NCI-H2107 (cell line): Measurements from ENCODE around the gene JMJD1C.
"Not testable (repeated sequence)": the region's sequence is repeated elsewhere in the genome, so short reads cannot be mapped to it uniquely, and the experiment has no call there.

Experiments used
- DNase-seq: peaks from one replicate; lab custom pipeline; 2025; lab: John Stamatoyannopoulos, UW

JMJD1C gene

DNA sequence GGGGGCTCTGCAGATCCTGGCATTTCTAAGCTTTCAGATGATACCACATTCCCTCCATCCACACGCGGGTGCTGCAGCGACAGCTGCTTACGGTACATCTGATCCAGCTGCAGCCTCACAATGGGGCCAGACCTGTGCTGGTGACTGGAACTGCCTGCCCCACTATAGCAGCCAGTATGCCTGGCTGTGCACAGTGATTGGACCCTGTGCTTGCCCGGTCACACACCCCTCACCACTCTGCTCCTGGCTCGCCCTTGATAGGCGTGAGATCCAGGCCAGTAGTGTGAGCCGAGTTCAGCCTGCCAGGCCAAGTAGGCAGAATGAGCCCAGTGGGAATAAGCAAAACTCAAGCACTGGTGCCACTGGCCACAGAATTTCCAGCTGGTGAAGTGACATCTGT is 167.8 kb downstream of the JMJD1C start:
- DNase-seq: no peak

DNA sequence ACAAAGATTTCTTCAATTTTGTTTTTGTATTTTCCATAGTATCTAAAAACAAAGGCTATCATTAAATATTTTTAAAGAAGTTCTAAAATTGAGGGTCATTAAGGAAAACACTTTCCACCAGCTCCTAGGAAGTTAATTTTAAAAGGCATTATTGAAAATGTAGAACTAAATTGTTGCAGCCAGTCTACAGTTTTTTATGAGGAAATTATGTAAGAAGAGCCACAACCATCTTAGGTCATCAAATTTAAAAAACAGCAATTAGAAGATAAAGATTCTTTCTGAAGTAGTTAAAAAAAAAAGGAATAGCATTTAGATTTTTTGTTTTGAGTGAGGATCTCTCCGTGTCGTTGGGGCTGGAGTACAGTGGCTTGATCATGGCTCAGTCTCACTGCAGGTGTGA is 171.0 kb downstream of the JMJD1C start:
- no peak for DNase-seq

DNA sequence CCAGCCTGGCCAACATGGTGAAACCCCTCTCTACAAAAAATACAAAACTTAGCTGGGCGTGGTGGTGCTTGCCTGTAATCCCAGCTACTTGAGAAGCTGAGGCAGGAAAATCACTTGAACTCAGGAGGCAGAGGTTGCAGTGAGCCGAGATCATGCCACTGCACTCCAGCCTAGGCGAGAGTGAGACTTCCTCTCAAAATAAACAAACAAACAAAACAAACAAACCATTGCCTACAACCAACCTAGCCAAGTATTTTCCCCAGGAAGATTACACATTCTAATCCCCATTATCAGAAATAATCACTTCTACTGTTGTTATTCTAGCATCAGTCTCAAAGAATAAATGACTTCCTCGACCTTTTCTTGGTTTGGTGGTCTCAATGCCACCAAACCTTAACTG is 172.9 kb downstream of the JMJD1C start:
- DNase-seq: not testable (repeated sequence)

GRCh38 chr10:63288170-63288569 is 177.6 kb downstream of the JMJD1C start:
- no peak for DNase-seq

- DNase-seq: no peak
These were observed 179.0 kb downstream of the JMJD1C start for GRCh38 chr10:63286754-63287264.

DNA sequence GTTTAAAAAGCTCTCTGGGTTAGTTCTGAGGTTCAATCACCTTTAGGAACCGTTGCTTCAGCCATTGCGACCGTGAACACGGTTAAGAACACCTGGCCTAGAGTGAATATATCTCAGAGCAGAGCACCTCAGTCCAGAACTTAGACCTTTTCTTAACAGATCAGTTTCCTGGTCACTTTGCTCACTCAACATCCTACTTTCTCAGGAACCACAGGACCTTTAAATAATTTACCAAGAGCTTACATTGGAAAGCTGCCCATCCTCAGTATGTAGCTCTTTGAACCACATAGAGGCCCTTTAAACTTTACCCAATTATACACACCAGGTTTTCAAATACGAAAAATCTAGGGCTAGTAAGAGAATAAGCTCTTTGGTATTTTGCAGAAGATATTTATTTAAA is 179.4 kb downstream of the JMJD1C start:
- no peak for DNase-seq

- DNase-seq: not testable (repeated sequence)
These were observed 181.9 kb downstream of the JMJD1C start for GRCh38 chr10:63283901-63284300.

DNA sequence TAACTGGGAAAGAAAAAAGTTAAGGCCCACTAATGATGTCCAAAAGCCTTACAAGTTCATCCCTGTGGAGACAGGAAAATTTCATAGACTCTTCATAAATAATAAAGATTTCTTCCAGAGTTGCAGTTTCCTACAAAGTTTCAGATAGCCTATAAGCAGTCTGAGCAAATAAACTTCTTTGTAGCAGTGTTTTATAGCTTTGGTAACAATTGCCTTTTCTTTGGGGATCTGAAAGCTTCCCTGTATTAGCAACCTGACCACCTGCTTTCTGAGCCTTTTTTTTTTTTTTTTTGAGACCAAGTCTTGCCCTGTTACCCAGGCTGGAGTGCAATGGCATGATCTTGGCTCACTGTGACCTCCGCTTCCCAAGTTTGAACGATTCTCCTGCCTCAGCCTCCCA is 182.7 kb downstream of the JMJD1C start:
- DNase-seq: no peak

DNA sequence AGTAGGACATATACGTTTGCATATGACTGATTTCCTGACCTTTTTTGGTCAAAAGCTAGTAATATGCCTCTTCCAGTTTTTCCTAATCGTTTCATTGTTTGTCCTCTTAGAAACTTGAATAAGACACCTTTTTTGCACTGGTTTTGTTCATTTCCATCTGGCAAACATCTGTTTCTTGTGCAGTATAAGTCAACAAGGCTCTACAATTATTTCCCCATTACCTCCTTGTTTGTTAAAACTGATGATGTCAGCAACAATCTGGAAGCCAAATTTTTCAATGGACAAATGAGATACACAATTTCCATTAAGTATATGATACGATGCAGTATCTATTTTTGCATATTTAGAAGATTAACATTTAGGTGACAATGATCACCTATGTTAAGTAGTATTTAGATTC is 183.8 kb downstream of the JMJD1C start:
- no peak for DNase-seq

GRCh38 chr10:63280386-63280785 is 185.4 kb downstream of the JMJD1C start:
- DNase-seq: no peak

GRCh38 chr10:63275094-63275493 is 190.7 kb downstream of the JMJD1C start:
- no peak for DNase-seq

DNA sequence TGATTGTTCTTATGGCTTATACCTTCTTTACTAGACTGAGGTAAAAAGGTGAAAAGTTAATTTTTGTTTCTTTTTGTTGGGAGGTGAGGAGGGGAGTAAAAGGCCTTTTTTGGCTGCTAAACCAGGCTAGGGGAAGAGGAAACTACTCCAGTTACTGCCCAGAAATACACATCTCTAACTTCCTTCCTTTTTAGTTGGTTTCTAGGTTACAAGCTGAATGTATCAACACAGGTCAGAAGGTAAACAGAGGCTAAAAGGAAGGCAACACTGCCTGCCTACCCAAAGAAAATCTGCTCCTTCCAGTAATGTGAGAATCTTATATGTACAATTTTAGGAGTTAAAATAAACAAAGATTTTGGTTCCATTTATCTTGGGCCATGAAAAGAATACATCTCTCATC is 192.2 kb downstream of the JMJD1C start:
- DNase-seq: no peak

DNA sequence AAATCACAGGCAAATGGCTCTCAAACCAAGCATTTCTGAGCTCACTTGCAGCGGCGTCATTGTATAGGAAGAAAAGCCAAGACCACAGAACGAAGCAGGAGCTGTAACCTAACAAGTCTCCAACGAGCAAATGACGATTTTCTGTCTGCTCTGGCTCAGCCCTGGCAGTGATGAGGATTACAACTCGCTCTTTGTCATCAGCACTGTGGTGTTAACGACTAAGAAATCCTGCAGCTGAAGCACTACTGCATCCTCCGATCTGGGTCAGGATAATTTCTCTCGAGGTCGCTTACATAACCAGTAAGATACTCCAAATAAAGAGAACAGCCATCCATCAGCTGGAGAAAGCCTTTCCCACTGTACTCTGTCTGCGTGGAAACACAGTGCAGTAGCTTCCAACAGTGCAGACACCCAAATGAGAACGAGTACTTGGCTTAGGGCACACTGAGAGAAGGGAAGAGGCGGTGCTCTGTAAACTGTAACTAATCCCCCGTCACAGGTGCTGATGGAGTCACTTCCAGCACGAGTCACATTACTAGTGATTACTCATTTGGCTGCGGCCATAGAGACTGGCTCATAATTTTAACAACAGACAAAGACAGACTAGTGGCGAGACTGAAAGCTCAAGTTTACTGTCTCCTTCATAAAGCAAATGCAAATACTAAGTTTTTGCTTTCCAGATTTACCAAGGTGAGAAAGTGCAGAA is 196.8 kb downstream of the JMJD1C start:
- peak; percentile 79 for DNase-seq

GRCh38 chr10:63268149-63268797 is 197.5 kb downstream of the JMJD1C start:
- DNase-seq: no peak

DNA sequence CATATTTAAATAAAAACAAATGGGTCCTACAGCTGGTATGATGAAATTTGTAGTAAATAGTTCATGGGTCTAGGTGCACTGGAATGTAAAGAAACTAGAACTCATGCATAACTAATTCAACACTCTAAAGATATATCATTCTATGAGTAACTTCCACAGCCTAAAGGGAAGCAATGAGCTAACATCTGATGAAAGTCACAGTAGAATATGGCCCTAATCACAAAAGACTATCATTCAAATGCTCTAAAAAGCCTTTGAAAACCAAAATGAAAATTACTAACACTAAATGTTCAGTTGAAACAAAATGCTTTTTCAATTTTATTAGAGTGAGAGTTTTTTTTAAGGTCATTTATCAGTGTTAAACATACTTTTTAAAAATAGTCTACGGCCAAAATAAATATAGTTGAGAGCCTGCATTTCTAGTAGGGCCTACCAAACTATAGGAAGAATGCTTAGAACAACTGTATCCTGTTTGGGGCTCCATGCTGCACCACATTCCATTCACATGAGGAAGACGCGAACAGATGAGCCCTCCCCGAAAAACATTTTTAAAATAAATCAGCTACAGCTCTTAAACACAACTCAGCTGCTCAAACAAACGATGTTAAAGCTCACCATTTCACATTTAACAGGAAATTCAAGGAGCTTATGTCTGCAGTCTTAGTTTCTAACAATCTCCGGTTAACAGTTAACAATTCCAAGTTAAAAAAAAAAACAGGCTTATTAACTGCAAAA is 198.2 kb downstream of the JMJD1C start:
- DNase-seq: no peak

DNA sequence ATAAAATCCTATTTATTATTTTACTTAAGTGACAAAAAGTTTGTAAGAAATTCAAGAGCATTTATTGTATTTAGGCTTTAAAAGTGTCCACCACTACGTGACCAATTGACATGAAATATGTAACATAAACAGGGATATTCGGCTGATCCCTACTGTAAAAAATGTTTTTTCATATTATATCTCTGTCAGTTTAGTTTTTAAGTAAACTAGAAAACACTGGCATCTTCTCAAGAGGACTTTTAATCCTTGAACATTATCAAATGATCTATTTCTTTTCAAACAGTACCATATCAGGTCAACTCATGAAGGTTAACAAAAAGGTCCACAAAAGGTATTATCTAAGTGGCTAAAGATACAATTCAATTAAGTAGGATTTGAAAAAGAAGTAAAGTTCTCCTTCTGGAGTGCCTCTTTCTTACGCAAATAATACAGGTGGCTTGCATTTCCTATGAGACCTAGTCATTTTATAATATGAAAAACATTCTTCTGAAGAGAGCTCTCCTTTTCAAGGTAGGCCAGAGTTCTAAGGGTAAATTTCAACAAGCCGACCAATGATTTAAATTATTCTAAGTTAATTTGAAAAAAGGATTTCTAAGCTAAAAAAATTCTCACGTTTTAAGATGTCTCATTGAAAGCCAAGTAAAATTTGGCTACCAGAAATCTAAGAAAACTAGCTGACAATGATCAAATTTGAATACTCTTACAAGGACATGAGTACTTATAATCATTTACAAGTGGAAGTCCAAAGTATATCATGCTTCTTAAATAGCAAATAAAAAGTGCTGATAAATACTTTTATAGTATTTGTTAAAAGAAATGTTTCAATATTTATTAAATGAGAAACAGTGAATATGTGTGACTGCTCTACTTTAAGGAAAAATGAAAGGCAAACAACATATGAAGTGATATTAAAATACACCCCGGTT is 199.1 kb downstream of the JMJD1C start:
- DNase-seq: no peak

GRCh38 chr10:63265683-63266235 is 200.0 kb downstream of the JMJD1C start:
- no peak for DNase-seq

DNA sequence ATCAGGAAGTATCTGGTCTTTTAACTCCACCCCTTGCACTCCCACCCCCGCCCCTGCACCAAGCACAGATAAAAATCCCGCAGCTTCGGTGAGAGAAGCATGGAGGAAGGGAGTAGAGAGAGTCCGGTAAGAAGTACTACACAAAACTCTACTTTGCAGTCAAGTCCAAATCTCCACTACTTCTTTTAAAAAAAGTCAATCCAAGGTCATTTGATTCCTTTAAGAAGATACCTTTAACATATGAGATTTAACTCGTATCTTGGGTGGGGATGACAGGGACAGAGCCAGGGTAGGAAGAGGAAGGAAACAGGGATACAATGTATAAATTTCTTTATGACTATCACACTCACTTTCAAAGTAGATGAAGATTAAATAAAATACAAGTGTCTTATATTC is 200.6 kb downstream of the JMJD1C start:
- no peak for DNase-seq

DNA sequence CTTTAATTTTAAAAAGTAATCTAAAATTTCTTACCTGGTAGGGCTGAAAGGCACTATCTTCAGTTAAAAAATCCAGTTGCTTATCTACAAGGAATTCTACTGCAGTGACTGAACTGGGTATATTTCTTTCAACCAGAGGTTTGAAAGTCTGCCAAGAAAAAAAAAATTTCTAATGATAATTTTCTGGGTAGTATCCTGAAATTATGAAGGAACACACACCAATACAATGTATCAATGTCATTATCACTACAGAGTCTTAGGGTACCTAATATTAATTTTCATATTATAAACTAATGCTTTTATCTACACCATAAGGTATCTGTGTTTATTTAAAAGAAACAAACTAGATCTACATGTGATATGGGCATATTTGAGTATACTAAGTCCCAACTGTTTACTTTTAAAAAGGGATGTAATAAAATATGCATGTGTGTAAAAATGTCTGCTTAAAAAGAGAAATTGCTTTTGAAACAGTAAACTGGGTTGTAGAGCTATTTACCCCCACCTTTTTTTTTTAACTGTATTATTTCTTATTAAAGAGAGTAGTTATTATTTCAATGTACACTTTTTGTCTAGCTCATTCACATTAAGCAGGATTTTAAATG is 201.1 kb downstream of the JMJD1C start:
- DNase-seq: no peak

DNA sequence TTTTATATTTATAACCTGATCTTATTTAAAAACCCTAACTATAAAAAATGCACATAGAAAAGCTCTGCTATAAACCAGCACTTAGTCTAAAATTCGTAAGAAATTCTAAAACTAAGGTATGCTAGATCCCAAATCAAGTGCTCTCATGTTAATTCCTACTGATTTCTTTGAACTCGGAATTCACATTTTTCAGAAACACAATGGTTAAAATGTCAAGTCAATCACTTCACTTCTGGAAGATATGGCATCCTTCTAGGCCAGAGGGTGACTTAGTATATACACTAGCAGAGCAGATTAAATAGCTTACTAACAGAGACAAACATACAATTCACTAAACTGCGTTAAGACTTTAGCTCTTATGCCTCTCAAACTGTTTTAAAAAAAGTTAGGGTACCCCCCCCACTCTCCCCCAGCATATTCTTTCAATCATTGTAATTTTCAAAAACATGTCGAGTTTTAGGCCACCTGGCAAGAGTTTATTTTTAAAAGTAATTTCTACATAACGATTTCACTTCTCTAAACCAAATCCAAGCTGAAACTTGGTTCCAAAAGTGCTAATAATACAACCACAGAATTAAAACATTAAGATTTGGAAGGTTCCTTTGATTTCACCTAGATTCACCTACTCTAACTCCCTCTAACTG is 203.2 kb downstream of the JMJD1C start:
- no peak for DNase-seq

- no peak for DNase-seq
These were observed 204.3 kb downstream of the JMJD1C start for GRCh38 chr10:63261496-63261895.
